Thyroid gland (tissue), 4 donors: ENCODE measurements around the gene SGK1.

ENCODE experiments used
- POLR2A ChIP-seq, 2 donors: fragments of 450-650 bp; IDR thresholded peaks; one replicate each; pipeline ENCODE4 v1.6.1; 2017; ENCODE audit warnings: antibody characterized with exemption in 2 of 2, mild to moderate bottlenecking in 2 of 2, moderate library complexity in 1 of 2
- TF ChIP-seq, protein P1 (sequence below), 6 experiments: fragments of 200-600 bp in 3 of 6; fragments of 450-650 bp in 3 of 6; sonication (generic) in 3 of 6; IDR thresholded peaks; one replicate each; pipeline ENCODE4 v1.5.1; 2016 to 2019; ENCODE audit warnings: antibody characterized with exemption in 6 of 6, mild to moderate bottlenecking in 2 of 6, inconsistent platforms in 1 of 6, moderate library complexity in 1 of 6

DNA sequence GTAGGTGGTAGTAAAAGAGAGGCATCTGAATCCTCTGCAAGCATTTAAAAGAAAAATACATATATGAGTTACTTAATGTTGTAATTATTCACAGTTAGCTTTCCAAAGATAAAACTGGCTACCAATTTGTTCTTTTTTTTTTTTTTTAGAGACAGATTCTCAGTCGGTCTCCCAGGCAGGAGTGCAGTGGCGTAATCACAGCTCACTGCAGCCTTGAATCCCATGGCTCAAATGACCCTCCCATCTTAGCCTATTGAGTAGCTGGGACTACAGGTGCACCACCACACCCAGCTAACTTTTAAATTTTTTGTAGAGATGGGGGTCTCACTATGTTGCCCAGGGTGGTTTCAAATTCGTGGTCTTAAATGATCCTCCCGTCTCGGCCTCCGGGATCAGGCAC, 36.5 kb downstream of the SGK1 start:
- TF ChIP-seq POLR2A (IDR thresholded peaks at IDR 0.05): no peak
- TF ChIP-seq, protein P1, sequence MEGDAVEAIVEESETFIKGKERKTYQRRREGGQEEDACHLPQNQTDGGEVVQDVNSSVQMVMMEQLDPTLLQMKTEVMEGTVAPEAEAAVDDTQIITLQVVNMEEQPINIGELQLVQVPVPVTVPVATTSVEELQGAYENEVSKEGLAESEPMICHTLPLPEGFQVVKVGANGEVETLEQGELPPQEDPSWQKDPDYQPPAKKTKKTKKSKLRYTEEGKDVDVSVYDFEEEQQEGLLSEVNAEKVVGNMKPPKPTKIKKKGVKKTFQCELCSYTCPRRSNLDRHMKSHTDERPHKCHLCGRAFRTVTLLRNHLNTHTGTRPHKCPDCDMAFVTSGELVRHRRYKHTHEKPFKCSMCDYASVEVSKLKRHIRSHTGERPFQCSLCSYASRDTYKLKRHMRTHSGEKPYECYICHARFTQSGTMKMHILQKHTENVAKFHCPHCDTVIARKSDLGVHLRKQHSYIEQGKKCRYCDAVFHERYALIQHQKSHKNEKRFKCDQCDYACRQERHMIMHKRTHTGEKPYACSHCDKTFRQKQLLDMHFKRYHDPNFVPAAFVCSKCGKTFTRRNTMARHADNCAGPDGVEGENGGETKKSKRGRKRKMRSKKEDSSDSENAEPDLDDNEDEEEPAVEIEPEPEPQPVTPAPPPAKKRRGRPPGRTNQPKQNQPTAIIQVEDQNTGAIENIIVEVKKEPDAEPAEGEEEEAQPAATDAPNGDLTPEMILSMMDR (IDR thresholded peaks at IDR 0.05): no peak
